BE2C (cell line): Measurements from ENCODE around the gene CSNK1E.
A peak's percentile ranks its signal among the peaks of the same experiment; 100 is the strongest.

Source experiments
- DNase-seq: peaks from one replicate; pipeline ENCODE4 v3.0.0-alpha.2; 2020
- H3K27me3 ChIP-seq: fragments of 250-450 bp; sonication (Bioruptor Pico); 2 replicates; pipeline ENCODE4 v1.5.1; 2020; ENCODE audit warnings: mild to moderate bottlenecking
- H3K36me3 ChIP-seq: fragments of 250-450 bp; sonication (Bioruptor Pico); 2 replicates; pipeline ENCODE4 v1.5.1; 2020; ENCODE audit warnings: mild to moderate bottlenecking
- H3K4me1 ChIP-seq: fragments of 250-450 bp; sonication (Bioruptor Pico); 2 replicates; pipeline ENCODE4 v1.5.1; 2020
- H3K4me3 ChIP-seq: 2 replicates; pipeline ENCODE4 v1.5.1; 2011; ENCODE audit warnings: low read depth, low read length
- H3K9me3 ChIP-seq: fragments of 250-450 bp; sonication (Bioruptor Pico); 2 replicates; pipeline ENCODE4 v1.5.1; 2020
- CTCF ChIP-seq: IDR thresholded peaks from 2 replicates; pipeline ENCODE4 v1.5.1; 2012; ENCODE audit warnings: mild to moderate bottlenecking, low read depth, low read length

Gene CSNK1E

GRCh38 chr22:38309614-38310517, 7.4 kb downstream of the CSNK1E start:
- TF ChIP-seq CTCF, result no peak
- H3K4me1 ChIP-seq, result peaks cover 15% of the 10 kb centered on the region

GRCh38 chr22:38308791-38309498, 8.3 kb downstream of the CSNK1E start:
- no peaks in the 10 kb centered on the region for H3K27me3 ChIP-seq
- no peak for DNase-seq
- no peak overlapping the region for H3K4me3 ChIP-seq
- H3K36me3 ChIP-seq, result peaks cover 80% of the 10 kb centered on the region
- H3K4me1 ChIP-seq, result peaks cover 15% of the 10 kb centered on the region
- H3K9me3 ChIP-seq, result no peaks in the 10 kb centered on the region
- no peak for TF ChIP-seq CTCF

More at GRCh38 chr22:38309614-38310517, 7.4 kb downstream of the CSNK1E start:
- no peak for DNase-seq
- Histone ChIP-seq H3K27me3 (no peaks in the 10 kb centered on the region), H3K36me3 (peaks cover 76% of the 10 kb centered on the region), H3K4me3 (no peak overlapping the region), H3K9me3 (no peaks in the 10 kb centered on the region)

DNA sequence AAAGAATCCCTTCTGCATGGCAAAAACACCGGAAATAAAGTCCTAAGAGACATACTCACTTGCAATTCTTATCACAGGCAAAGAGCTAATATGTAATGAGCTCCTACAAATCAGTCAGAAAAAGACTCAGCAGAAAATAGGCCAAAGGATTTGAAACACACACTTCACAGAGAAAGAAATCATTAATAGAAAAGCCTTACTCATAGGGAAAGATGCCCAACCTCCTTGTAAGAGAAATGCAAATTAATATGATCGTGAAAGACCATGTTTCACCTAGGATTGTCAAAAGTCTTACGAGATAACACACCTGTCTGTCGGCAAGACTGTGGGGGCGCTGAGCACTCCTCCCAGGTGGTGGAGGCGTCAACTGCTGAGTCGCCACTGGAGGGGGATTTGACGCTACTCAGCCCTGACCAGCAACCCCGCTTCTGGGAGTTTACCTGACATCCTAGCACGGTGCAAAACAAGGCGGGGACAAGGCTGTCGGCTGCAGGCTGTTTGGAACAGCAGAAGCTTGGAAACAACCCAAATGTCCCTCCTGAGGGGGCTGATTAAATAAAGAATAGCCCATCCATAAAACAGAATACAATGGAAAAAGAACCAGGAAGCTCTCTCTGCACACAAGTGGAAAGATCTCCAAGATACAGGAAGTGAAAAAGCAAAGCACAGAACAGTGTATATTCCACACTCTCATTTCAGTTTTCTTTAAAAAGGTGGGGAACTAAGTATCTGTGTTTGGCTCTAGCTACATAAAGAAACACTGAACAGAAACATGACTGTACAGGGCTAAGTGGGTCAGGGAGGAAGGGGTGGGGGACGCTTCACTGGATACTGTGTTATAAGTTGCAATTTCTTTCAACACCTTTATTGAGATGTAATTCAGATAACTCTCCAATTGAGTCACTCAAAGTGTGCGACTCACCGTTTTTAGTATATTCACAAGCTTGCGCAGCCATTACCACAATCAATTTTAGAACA, 11.5 kb downstream of the CSNK1E start:
- H3K27me3 ChIP-seq, result no peaks in the 10 kb centered on the region
- TF ChIP-seq CTCF, result no peak
- DNase-seq, result peak; percentile 47
- peaks cover 8% of the 10 kb centered on the region for H3K4me1 ChIP-seq
- H3K9me3 ChIP-seq, result no peaks in the 10 kb centered on the region
- peaks cover 80% of the 10 kb centered on the region for H3K36me3 ChIP-seq
- H3K4me3 ChIP-seq, result peak overlapping the region; percentile 19

GRCh38 chr22:38304526-38304925, 12.7 kb downstream of the CSNK1E start:
- Histone ChIP-seq H3K4me3 (no peak overlapping the region), H3K4me1 (peaks cover 4% of the 10 kb centered on the region), H3K9me3 (no peaks in the 10 kb centered on the region), H3K36me3 (peaks cover 80% of the 10 kb centered on the region), H3K27me3 (no peaks in the 10 kb centered on the region)
- DNase-seq, result no peak
- TF ChIP-seq CTCF, result no peak; the same call in 1 of the 2 replicates

DNA sequence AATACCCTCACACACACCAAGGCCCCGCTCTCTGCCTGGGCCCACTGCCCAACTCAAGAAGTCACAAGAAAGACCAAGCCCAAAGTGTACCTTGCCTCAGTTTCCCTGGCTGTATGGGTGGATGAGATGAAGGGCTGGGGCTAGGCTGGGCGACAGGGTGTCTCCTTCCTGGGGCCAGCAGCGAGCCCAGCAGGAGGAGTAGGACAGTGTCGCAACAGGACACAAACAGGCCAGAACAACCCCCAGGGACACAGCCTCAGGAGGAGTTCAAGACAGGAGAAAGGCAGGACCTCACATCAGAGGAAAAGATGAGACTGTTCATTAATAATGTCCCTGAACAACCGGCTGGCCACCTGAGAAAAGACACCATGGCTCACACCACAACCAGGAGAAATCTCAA, 13.3 kb downstream of the CSNK1E start:
- H3K4me1 ChIP-seq, result peaks cover 2% of the 10 kb centered on the region
- TF ChIP-seq CTCF, result no peak
- peaks cover 81% of the 10 kb centered on the region for H3K36me3 ChIP-seq

More for the DNA sequence above, 13.3 kb downstream of the CSNK1E start:
- DNase-seq, result no peak
- H3K4me3 ChIP-seq, result no peak overlapping the region
- H3K27me3 ChIP-seq, result no peaks in the 10 kb centered on the region
- no peaks in the 10 kb centered on the region for H3K9me3 ChIP-seq
